ENCODE measurements around the gene NRSN1.
A peak's percentile ranks its signal among the peaks of the same experiment; 100 is the strongest.
"Not testable (repeated sequence)": the region's sequence is repeated elsewhere in the genome, so short reads cannot be mapped to it uniquely, and the experiment has no call there.

Gene NRSN1

GRCh38 chr6:24126586-24127192 is 674 bp downstream of the NRSN1 start:
- DNase-seq (ENCODE audit: low spot score), result peak; percentile 39
- TF ChIP-seq, protein P1, sequence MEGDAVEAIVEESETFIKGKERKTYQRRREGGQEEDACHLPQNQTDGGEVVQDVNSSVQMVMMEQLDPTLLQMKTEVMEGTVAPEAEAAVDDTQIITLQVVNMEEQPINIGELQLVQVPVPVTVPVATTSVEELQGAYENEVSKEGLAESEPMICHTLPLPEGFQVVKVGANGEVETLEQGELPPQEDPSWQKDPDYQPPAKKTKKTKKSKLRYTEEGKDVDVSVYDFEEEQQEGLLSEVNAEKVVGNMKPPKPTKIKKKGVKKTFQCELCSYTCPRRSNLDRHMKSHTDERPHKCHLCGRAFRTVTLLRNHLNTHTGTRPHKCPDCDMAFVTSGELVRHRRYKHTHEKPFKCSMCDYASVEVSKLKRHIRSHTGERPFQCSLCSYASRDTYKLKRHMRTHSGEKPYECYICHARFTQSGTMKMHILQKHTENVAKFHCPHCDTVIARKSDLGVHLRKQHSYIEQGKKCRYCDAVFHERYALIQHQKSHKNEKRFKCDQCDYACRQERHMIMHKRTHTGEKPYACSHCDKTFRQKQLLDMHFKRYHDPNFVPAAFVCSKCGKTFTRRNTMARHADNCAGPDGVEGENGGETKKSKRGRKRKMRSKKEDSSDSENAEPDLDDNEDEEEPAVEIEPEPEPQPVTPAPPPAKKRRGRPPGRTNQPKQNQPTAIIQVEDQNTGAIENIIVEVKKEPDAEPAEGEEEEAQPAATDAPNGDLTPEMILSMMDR (conservative IDR thresholded peaks at IDR 0.05; ENCODE audit: low read depth), result no peak
- POLR2A ChIA-PET (ENCODE audit: low non-redundant PET), result no interaction called here
- H3K27ac ChIP-seq, result no peak overlapping the region
- CTCF ChIA-PET, result interaction anchor here (0.6 kb wide), 1 partner anchor 82 kb away, joined by 4 read pairs; no protein-coding TSS in a partner anchor

- no peak overlapping the region for H3K27ac ChIP-seq
- POLR2A ChIA-PET (ENCODE audit: low non-redundant PET), result no interaction called here
- TF ChIP-seq, protein P1 (conservative IDR thresholded peaks at IDR 0.05; ENCODE audit: low read depth), result no peak
- CTCF ChIA-PET, result interaction anchor here (0.6 kb wide), 1 partner anchor 81 kb away, joined by 4 read pairs; no protein-coding TSS in a partner anchor
- DNase-seq (ENCODE audit: low spot score), result no peak
Measured at GRCh38 chr6:24127316-24127715, 1.3 kb downstream of the NRSN1 start.

DNA sequence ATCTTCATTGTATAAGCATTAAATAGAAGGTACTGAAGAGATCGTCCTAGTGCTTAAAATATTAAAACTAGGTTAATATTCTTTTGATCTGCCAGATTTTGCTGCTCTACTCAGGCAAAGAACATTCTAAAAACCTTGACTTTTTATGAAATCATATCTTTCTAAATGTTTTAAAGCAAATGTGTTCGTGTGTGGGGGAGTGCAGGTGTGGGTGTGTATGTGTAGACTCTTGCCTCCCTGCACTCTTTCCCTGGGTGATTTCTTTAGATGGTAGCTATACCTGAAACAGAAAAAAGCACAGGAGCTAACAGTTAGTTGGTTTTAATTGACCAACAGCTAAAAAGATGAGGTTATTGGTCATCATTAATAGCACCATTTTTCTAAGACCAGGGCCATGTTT is 5.7 kb downstream of the NRSN1 start:
- H3K27ac ChIP-seq, result no peak overlapping the region
- ChIA-PET POLR2A (ENCODE audit: low non-redundant PET) (no interaction called here), CTCF (no interaction called here)
- DNase-seq (ENCODE audit: low spot score), result no peak
- TF ChIP-seq, protein P1 (conservative IDR thresholded peaks at IDR 0.05; ENCODE audit: low read depth), result no peak

DNA sequence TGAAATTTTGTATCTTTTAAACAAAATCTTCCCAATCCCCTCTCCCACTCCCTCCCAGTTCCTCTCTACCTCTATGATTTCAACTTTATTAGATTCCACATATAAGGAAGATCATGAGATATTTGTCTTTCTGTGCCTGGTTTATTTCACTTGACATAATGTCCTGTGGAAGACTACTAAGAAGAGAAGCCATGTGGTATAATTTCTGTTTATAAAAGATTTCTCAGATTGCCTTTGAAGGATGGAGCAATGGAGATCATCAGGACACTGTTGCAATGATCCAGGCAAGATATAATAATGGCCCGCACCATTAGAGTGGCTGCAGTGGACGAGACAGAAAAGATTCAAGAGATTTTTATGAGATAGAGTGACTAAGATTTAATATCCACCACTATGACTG is 13.1 kb downstream of the NRSN1 start:
- ChIA-PET CTCF (no interaction called here), POLR2A (ENCODE audit: low non-redundant PET) (no interaction called here)
- no peak overlapping the region for H3K27ac ChIP-seq
- no peak for DNase-seq (ENCODE audit: low spot score)
- TF ChIP-seq, protein P1 (conservative IDR thresholded peaks at IDR 0.05; ENCODE audit: low read depth), result no peak

GRCh38 chr6:24139639-24140038 is 13.6 kb downstream of the NRSN1 start:
- TF ChIP-seq, protein P1 (conservative IDR thresholded peaks at IDR 0.05; ENCODE audit: low read depth), result no peak
- no peak overlapping the region for H3K27ac ChIP-seq
- ChIA-PET CTCF (no interaction called here), POLR2A (ENCODE audit: low non-redundant PET) (no interaction called here)
- no peak for DNase-seq (ENCODE audit: low spot score)

GRCh38 chr6:24140591-24140990 is 14.6 kb downstream of the NRSN1 start:
- ChIA-PET CTCF (no interaction called here), POLR2A (ENCODE audit: low non-redundant PET) (no interaction called here)
- DNase-seq (ENCODE audit: low spot score), result no peak
- TF ChIP-seq, protein P1 (conservative IDR thresholded peaks at IDR 0.05; ENCODE audit: low read depth), result no peak
- H3K27ac ChIP-seq, result no peak overlapping the region

GRCh38 chr6:24142733-24143132 is 16.7 kb downstream of the NRSN1 start:
- CTCF ChIA-PET; H3K27ac ChIP-seq; POLR2A ChIA-PET (ENCODE audit: low non-redundant PET); DNase-seq (ENCODE audit: low spot score): not testable (repeated sequence)

Measured in RWPE1 (cell line).